ENCODE data around the gene VSIG1.

- TF ChIP-seq REST (IDR thresholded peaks at IDR 0.05; ENCODE audit: low read depth, low read length) (no peak), CTCF (IDR thresholded peaks at IDR 0.05) (no peak), RFX5 (IDR thresholded peaks at IDR 0.05; ENCODE audit: low read length) (no peak), EZH2phosphoT487 (IDR thresholded peaks at IDR 0.05; ENCODE audit: borderline replicate concordance, low read depth) (no peak), TCF12 (IDR thresholded peaks at IDR 0.05) (no peak), ZBTB33 (IDR thresholded peaks at IDR 0.05; ENCODE audit: borderline replicate concordance, low read depth) (no peak), RAD21 (IDR thresholded peaks at IDR 0.05; ENCODE audit: low read length) (no peak), USF2 (IDR thresholded peaks at IDR 0.05; ENCODE audit: borderline replicate concordance, low read depth, low read length) (no peak), NFIC (IDR thresholded peaks at IDR 0.05; ENCODE audit: borderline replicate concordance) (no peak), MEF2A (IDR thresholded peaks at IDR 0.05; ENCODE audit: borderline replicate concordance, low read depth) (no peak), TEAD4 (IDR thresholded peaks at IDR 0.05; ENCODE audit: borderline replicate concordance, insufficient read depth) (no peak), MXI1 (IDR thresholded peaks at IDR 0.05; ENCODE audit: low read depth, low read length) (no peak), EP300 (IDR thresholded peaks at IDR 0.05; ENCODE audit: borderline replicate concordance in 1 of 2, low read depth in 1 of 2, low read length in 1 of 2) (no peak), PBX3 (IDR thresholded peaks at IDR 0.05) (no peak)
Measured at GRCh38 chrX:108033890-108034289, 11.0 kb upstream of the VSIG1 start.

Data from SK-N-SH (cell line).